Peyer's patch (tissue), 4 donors: ENCODE results near the gene TPCN2.

ENCODE experiments used
- CTCF ChIP-seq, 6 experiments: fragments of 450-650 bp in 4 of 6; fragments of 200-600 bp in 2 of 6; sonication (generic) in 1 of 6; IDR thresholded peaks; one replicate each; pipeline ENCODE4 v1.5.1; 2017 to 2019; ENCODE audit warnings: antibody characterized with exemption in 6 of 6, mild to moderate bottlenecking in 3 of 6, moderate library complexity in 1 of 6
- POLR2A ChIP-seq, 2 donors: fragments of 450-650 bp; IDR thresholded peaks; one replicate each; pipeline ENCODE4 v1.5.1; 2017; ENCODE audit warnings: antibody characterized with exemption in 2 of 2, mild to moderate bottlenecking in 2 of 2, moderate library complexity in 2 of 2

- TF ChIP-seq CTCF (IDR thresholded peaks at IDR 0.05) = no peak
- no peak for TF ChIP-seq POLR2A (IDR thresholded peaks at IDR 0.05)
These were observed 15.0 kb downstream of the TPCN2 start for GRCh38 chr11:69063652-69064260.
